GM19238 (cell line): ENCODE data around the gene TIGD2.
A peak's percentile ranks its signal among the peaks of the same experiment; 100 is the strongest.

Source experiments
- DNase-seq: peaks from one replicate; pipeline ENCODE4 v3.0.0; 2011; ENCODE audit warnings: low spot score; ENCODE audit not compliant: insufficient read length

The TIGD2 gene

GRCh38 chr4:89110986-89111832 lies at the start of gene TIGD2:
TIGD2 (plus strand) TSS chr4:89111533; CDS start chr4:89112975, 1,442 bp downstream.
- peak; percentile 87 for DNase-seq

GRCh38 chr4:89064848-89065247 lies 46.5 kb upstream of the TIGD2 start:
- DNase-seq = no peak

DNA sequence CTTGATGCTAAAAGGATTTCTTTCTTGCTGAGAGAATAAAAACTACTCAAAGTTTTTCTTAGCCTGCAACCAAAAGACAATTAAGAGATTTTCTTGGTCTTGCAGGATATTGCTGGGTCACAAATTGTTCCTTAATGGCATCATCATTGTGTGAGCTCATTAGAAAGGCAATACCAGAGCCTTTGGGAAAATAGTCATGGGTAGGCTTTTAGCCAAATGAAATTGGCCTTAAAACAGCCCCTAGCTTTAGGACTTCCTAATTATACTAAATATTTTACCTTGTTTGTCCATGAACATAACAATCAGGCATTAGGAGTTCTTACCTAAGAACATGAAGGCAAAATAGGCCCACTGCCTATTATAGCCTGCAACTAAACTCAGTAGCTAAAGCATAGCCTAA lies 43.9 kb upstream of the TIGD2 start:
- DNase-seq = no peak

GRCh38 chr4:89069481-89069880 lies 41.9 kb upstream of the TIGD2 start:
- DNase-seq = no peak

GRCh38 chr4:89070041-89070440 lies 41.3 kb upstream of the TIGD2 start:
- DNase-seq = no peak

- DNase-seq = no peak
These were observed 40.0 kb upstream of the TIGD2 start for GRCh38 chr4:89071311-89071710.

DNA sequence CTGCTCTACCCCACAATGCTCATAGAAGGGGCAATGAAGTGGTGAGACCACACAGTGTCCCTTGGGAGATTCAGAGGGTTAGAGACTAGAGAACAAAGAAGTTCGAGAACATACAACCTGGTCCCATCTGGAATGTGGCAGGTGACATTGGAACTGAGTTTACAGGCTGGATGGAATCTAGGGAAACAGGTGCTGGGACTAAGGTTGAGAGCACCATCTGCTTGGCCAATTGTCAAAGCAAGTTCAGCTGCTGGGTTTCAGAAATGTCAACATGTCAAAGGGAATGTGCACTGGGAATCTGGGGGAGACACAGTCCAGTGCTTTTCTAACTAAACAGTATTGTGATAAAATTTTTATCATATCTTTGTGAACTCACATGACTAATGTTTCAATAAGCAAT lies 38.4 kb upstream of the TIGD2 start:
- DNase-seq = no peak

- no peak for DNase-seq
These were observed 33.6 kb upstream of the TIGD2 start for GRCh38 chr4:89077761-89078160.

- no peak for DNase-seq
These were observed 33.0 kb upstream of the TIGD2 start for GRCh38 chr4:89078300-89078699.

GRCh38 chr4:89099034-89099433 lies 12.3 kb upstream of the TIGD2 start:
- no peak for DNase-seq

GRCh38 chr4:89099471-89099870 lies 11.9 kb upstream of the TIGD2 start:
- no peak for DNase-seq

- DNase-seq = no peak
These were observed 10.5 kb upstream of the TIGD2 start for GRCh38 chr4:89100853-89101252.

- DNase-seq = peak; percentile 44
These were observed 9.8 kb upstream of the TIGD2 start for GRCh38 chr4:89101256-89102161.

- no peak for DNase-seq
These were observed 5.6 kb upstream of the TIGD2 start for GRCh38 chr4:89105726-89106125.

DNA sequence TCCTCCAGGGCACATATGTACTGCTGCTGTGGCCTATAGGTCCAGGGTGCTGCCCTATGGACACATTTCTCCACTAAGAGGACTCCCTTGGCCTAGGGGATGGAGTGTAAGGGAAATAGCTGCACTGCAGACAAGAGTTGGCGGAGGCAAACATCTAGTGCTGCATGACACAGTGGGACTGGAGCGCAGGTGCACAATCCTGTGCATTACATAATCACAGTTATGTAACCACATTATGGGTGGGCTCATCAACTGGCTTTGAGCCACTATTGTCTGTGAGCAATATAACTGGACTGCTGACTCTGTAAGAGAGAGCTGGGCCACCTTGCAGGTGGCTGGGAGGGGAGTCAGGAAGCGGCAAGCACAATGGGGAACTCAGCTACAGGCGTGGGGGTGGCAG lies 3.2 kb upstream of the TIGD2 start:
- no peak for DNase-seq

- DNase-seq = no peak
These were observed 1.3 kb upstream of the TIGD2 start for GRCh38 chr4:89109841-89110540.

- no peak for DNase-seq
These were observed 770 bp upstream of the TIGD2 start for GRCh38 chr4:89110541-89110985.

DNA sequence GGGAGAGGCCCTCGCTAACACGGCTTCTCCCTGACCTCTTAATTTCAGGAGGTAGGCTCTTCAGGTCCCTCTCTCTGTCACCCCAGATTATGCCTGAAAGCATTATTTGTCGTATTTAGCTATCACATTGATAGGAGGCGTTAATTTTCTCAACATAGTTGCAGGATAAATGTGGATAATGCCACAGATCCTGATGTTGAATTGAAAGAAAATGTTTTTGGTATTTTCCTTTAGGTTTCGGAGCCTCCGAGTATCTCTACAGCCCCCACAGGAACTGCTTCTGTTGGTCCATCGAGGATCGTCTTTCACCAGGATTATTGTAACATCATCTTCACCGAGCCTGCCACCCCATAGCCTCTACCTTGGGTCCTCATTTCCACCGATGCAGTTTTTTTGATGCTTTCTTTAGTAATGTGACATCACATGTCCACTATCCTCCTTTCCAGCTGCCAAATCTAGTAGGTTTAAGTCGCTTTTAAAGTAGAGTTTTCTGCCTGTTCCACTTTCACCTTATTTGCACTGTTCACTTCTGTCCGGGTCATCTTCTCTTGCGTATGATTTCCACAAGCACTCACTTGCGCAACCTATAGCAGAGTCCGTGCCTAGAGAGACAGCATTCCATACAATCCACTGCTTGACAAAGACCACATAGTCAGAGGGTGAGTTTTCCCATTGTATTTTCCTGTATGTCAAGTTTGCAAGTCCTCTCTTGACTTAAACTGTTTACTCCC lies 665 bp downstream of the TIGD2 start:
- no peak for DNase-seq

GRCh38 chr4:89113415-89113814 lies 2.1 kb downstream of the TIGD2 start:
- DNase-seq = no peak

DNA sequence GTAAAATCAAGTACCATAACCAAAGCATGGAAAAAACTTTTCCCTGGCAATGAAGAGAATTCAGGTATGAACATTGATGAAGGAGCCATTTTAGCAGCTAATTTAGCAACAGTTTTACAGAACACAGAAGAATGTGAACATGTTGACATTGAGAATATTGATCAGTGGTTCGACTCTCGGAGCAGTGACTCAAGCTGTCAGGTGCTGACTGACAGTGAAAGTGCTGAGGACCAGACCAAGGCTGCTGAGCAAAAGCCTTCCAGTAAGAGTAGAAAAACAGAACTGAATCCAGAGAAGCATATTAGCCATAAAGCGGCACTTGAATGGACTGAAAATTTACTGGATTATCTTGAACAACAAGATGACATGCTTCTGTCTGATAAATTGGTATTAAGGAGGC lies 2.8 kb downstream of the TIGD2 start:
- DNase-seq = peak; percentile 11

DNA sequence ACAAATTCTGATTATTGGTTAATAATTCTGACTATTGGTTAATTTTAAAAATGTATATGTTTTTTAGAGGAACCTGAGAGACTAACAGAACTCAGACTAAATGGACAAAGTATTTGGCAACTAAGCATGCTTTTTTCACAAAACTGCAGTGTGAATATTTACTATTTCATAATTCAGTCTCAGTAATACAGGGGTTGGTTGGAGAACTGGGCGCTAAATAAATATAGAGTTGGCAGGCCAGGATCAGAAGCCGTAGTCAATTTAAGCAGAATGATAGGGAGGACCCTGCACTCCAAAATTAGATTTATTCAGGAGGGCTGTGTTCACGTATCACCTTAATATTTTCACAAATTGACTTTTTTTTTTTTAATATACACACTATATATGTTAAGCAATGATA lies 5.8 kb downstream of the TIGD2 start:
- no peak for DNase-seq
